Superior temporal gyrus (tissue), 1 donor: ENCODE measurements around the gene SERINC3.
"Not testable (repeated sequence)": the region's sequence is repeated elsewhere in the genome, so short reads cannot be mapped to it uniquely, and the experiment has no call there.

Experiments used
- DNase-seq: peaks from one replicate; pipeline ENCODE4 v3.0.0-alpha.2; 2016; ENCODE audit errors: extremely low spot score

SERINC3 gene

DNA sequence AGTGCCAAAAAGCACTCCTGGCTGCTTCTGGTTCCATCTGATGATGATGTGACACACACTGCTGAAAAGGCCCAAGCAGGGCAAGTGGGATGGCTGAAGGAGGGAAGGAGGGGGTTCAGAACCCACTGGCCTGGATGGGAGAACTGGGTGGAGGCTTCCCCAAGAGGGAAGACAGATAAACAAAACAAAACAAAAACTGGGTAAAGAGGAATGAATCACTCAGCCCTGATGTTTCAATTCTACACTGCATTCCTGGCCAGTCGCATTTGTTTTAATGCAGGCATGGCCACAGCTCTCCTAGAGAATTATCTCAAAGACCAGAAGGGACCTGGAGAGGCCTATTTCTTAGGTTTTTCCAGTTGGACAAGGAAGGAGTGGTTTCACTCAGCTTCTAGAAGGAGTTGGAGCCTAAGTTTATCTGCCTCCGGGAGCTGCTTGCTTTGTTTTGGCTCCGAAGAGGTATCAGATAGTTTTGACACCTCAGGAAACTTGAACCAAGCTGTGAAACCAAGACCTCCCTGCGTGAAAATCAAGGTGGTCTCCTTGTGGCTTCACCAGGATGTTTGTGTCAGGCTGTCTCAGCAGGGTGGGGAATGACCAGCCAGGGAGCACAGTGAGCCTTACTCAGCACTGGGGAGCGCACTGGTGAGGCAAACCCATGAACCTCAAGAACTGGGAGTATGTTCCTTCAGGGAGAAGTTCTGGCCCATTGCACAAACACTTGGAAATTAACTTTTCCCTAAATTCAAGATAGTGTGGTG lies 30.1 kb downstream of the SERINC3 start:
- no peak for DNase-seq

DNA sequence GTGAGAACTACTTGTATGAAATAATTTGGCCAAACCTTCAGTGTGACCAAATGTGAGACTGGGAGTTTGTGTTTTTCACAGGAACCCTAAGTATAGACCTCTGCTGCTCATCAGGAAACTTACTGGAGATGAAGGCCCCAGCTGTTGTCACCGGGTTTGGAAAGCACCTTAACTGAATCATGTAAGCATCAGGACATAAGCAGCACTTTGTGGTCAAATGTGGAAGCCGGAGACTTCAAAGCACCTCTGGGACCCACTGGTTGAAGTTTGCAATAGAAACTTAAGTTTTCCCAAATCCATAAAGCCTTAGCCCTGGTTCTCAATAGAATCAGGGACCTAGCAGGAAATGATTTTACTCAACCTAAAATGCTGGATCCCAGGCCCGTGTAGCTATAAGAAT lies 31.9 kb downstream of the SERINC3 start:
- no peak for DNase-seq

DNA sequence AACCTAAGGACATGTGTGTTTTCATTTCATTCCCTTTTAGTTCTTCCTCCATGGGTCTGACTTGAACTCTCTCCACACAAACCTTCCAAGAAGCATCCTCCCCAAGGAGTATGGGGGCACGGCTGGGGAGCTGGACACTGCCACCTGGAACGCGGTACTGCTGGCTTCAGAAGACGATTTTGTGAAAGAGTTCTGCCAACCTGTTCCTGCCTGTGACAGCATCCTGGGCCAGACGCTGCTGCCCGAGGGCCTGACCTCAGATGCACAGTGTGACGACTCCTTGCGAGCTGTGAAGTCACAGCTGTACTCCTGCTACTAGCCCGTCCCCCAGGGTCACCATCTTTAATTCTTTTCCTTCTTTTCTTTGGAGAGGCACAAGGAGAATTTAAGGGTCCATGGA lies 32.6 kb downstream of the SERINC3 start:
- no peak for DNase-seq

DNA sequence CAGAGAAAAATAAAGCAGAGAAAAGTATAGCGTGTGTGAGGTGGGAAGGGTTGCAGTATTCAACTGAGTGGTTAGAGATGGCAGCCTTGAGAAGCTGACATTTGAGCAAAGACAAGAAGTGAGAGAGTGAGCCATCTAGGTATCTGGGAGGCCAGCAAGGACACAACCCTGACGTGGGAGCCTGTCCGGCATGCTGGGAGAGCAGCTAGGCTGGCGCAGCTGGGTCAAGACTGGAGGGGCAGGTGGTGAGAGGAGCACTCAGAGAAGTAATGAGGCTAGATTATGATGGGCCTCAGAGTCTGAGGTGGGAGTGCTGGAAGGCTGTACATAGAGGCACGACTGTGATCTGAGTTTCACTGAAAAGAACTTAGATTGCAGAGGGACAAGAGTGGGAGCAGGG lies 33.3 kb downstream of the SERINC3 start:
- no peak for DNase-seq

DNA sequence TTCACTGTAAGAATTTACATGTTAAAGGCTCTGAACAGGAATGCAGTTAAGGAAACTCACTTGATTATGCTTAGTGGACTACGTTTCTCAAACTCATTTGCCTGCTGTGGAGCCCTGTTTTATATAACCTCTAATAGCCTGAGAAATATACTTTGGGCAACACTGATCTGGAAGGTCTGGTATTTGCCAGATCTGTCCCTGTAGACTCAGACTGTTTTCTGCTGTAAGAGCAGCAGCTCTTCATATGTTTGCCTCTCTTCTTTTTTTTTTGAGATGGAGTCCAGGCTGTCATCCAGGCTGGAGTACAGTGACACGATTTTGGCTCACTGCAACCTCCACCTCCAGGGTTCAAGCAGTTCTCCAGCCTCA lies 36.1 kb downstream of the SERINC3 start:
- DNase-seq: no peak

DNA sequence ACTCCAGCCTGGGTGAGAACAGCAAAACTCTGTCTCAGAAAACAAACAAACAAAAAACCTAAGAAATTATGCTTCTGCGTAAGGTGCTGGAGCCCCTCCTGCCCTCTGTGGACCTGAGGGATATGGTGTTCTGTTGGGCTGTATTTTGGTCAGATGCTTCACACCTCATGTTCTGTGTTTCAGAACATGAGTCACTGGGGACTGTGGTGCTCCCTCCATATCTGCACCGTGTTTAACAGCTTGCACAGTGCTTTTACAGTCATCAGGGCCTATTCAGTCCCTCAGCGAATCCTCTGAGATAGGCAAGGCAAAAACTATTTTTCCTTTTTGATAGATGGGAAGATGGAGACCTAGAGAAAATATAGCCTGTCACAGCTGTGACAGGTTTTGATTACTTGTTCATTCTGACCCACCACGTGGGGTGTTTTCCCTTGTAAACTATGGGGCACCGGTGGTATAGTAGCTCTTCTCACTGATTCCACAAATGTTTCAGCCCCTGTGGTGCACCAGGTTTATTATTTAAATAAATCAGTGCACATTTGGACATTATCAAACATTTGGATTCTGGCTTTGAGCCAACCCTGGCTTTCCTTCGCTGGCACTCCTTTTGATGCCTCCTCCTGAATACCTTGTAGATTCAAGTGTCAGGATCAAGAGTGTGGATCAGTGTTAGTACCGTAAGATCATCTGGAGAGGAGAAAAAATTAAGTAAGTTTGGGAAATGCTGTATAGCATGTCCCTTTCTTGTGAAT lies 36.6 kb downstream of the SERINC3 start:
- no peak for DNase-seq

DNA sequence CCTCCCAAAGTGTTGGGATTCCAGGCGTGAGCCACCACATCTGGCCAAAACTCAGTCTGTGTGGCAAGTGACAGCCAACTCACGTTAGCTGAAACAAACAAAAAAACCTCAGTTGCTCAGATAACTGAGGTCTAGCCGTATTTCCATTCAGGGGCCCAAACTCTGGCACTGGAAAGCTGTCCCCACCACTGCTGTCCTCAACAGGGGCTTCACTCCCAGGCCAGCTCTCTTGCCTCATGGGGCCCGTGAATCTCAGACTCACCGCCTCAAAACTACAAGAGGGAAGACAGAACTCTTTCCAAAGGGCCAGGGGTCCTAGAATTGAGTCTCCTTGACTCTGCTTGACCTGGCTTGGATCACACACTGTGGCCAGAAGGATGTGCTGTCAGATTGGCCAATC lies 38.8 kb downstream of the SERINC3 start:
- DNase-seq: no peak

DNA sequence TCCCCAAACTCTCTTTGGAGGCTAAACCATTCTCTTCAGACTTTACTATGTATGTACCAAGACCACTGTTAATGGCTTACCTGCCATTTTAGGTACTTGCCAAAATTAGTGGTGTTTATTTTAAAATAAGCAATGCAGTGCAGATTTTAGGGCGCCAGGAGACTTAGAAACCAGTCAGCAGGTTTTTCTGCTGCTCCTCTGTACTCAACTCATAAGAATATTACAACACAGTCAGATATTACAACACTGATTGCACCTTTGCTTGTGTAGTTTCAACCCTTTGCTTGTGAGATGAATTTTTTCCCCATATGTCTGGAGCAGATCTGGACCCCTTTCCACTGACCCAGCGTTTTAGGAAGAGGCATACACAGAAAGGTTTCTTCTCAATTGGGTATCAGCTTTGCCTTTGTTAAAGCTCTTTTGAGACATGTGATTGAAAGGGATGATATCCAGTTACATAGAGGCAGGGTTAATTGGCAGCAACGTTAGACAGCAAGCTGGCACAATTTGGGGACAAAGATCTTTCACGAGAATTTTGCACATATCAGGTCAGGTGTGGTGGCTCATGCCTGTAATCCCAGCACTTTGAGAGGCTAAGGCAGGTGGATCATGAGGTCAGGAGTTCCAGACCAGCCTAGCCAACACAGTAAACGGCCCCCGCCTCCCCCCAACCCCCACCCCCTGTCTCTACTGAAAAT lies 40.0 kb downstream of the SERINC3 start:
- no peak for DNase-seq

DNA sequence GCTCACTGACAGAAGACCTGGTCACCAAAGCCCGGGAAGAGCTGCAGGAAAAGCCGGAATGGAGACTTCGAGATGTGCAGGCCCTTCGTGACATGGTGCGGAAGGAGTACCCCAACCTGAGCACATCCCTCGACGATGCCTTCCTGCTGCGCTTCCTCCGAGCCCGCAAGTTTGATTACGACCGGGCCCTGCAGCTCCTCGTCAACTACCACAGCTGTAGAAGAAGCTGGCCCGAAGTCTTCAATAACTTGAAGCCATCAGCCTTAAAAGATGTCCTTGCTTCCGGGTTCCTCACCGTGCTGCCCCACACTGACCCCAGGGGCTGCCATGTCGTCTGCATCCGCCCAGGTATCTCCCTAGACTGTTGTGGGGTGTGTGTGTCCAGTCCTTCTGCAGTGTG lies 41.8 kb downstream of the SERINC3 start:
- DNase-seq: no peak

DNA sequence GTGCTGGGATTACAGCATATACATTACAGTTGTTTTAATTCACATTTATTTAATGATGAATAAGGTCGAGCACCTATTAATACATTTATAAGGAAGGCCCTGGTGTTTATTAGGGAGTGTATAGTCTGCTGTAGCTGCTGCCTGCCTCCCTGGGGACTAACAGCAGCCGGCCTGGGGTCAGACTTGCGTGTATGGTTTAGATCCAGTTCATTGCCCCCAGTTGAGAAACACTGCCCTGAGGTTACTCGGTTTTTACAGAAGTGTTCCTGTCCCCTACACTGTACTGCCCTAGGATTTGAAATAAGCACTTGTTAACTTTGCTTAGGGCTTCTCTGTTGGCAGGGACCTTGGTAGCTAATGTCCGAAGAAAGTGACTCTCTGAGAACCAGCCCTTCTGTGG lies 42.2 kb downstream of the SERINC3 start:
- DNase-seq: no peak

DNA sequence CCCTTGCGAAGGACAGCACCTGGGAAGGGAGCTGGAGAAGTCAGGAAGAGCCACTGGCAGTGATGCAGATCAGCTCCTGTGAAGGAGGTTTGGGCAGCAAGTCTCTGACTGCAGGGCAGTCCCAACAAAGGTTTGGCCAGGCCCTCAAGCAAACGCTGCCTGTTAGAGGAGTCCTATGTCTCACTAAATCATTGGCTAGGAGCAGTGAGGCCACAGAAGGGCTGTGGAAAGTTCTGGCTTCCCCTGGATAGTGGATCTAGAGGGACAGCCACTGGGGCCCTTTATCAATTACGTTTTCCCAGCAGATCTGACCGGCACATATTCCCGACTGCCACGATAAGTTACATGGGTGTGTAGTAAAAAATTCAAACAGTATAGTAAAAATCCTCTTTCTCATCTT lies 43.7 kb downstream of the SERINC3 start:
- no peak for DNase-seq

DNA sequence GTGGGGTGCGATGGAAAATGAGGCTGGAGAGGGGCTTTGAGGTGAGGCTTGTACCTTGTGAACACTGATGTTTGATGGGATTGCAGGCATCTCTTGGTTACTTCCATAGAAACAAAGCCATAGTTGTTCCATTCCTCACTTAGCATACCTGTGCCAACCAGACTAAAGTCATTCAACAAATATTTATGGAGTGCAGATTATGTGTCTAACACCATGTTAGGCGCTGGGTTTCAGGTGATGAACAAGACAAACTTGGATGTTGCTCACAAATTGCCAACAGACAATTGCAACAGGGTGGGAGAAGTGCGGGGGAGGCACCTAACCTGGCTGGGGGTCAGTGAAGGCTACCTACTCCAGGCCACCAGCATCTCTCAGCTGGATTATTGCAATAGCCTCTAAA lies 44.7 kb downstream of the SERINC3 start:
- DNase-seq: no peak

DNA sequence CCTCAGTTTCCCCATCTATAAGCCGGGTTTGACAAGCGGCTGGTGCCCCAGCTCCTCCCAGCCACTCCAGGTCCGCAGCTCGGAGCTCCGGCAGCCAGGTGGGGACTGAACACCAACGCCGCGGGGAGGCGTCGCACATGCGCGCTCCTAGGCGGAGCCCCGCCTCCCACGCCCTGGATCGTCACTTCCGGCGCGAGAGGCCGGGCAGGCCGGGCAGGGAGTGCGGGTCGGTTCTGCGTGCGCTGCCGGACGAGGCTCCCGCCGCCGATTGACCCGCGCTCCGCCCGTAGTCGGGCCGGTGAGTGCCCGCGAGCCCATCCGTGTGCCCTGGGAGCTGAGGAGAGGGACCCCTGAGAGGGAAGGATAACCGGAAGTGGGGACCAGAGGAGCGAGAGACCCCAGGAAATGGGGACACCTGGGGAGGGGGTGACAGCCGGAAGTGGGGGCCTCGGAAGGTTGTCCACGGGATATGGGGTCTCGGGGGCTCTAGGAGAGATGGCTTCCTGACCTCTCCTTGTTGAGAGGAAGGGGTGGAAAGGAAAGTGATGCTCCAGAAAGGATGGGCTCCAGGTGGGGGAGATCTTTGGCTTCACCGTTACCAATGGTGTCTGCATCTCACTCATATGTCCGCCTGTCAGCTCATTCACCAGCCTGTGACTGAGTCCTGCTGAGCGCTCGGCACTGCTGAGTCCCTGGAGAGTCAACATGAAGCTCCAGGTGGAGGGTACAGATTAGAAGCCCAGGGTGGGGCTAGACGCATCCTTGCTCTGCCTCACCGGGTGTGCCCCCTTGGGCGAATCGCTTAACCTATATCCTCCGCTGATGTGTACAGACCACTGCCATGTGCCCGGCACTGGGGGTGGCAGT lies 45.9 kb downstream of the SERINC3 start, which contains the start of gene TTPAL:
TSS of gene TTPAL (plus strand) at position 181 of the 867 bp plus-strand sequence. CDS start 4,126 bp downstream, outside the sequence.
- DNase-seq: peak; percentile 89

DNA sequence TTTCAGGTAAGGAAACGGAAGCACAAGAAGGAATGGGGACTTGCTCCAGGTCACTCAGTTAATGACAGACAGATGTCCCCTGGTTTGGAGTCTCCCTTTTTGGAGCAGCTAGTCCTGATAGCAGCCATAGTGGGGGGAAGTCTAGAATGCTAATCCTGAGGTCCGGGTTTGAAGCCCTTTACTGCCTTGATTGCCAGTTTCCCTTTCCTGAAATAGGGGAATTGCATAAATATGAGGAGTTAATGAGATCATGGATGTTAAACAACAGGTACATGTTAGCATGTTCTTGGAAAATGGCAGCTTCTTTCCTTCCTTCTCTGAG lies 46.5 kb downstream of the SERINC3 start:
- DNase-seq: no peak

DNA sequence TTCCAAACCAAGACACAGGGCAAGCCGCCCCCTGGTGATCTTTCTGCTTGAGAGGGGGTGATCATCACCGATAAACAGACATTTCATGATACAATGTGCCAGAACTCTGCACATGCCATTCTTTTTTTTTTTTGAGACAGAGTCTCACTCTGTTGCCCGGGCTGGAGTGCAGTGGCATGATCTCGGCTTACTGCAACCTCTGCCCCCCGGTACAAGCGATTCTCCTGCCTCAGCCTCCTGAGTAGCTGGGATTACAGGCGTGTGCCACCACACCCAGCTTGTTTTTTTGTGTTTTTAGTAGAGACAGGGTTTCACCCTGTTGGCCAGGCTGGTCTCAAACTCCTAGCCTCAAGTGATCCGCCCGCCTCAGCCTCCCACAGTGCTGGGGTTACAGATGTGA lies 49.6 kb downstream of the SERINC3 start:
- DNase-seq: not testable (repeated sequence)

DNA sequence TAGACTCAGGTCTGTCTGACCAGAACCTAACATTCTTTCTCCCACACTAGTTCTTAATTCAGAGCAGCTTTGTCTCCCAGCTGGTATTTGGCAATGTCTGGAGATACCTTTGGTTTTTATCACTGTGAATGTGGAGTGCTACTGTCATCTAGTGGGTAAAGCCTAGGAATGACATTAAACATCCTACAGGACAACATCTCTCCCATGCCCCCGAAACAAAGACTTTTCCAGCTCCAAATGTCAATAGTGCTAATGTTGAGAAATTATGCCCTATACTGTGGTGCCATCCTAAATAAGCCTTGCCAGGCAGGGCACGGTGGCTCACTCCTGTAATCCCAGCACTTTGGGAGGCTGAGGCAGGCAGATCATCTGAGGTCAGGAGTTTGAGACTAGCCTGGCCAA lies 50.4 kb downstream of the SERINC3 start:
- no peak for DNase-seq

DNA sequence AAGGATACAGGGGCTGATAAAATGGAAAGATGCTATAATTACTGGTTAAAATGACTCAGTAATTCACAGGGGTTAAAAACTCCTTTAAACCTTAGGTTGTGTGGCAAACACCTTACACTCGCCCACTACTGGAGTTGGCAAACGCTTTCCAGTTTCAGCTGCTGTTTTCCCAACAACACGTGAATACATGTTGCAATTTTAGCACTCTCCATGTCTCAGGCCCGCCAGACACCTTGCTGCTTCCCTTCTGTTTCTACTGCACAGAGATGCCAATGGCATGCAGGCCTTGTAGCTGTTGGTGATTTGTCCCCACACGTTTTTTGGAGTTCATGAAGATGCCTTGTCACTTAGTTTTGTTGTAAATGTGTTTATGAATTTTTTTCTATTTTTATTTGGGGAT lies 51.5 kb downstream of the SERINC3 start:
- DNase-seq: no peak

DNA sequence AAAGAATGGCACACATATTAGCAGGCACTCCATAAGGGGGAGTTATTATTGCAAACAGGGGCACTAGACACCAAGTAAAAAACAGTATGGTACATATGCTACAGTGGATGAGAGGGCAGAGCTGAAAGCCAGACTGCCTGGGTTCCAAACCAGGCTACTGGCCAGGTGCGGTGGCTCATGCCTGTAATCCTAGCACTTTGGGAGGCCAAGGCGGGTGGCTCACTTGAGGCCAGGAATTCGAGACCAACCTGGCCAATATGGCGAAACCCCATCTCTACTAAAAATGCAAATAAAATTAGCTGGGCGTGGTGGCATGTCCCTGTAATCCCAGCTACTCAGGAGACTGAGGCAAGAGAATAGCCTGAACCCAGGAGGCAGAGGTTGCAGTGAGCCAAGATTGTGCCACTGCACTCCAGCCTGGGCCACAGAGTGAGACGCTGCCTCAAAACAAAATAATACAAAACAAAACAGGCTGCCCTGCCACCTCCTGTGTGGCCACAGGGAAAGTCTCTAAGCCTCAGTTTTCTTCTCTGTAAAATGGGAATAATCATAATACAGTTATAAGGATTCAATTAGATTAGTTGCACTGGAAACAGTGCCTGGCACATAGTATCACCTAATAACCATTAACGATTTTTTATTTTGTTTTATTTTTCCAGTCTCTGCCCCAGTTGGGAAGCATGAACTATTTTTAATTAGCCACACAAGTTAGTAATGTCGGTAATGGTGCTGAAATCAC lies 53.7 kb downstream of the SERINC3 start:
- DNase-seq: no peak

DNA sequence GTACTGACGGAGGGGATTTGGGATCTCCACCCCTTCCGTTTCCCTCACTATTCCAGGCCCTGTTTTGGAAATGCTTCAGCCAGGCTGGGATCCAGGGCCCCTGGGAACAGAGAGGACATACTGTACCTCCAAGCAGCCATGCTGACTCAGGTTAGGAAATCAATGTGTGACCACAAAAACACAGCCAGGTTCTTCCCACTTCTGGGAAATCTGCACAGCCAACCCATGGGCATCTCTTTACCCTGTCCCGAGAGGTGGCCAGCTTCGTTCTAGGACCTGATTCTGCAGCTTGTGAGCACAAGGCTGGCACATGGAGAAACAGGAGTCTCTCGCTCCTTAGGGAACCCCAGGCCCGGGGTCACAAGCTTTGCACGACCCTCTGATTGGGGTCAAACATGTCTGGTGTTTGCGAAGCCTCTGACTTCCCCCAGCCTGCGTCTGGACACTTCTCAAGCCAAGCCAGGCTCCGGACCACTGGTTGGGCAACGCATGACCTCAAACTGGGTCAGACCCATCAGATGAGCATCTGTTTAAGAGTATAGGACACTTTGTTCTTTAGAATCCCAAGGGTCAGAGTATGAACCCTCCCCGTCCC lies 54.5 kb downstream of the SERINC3 start:
- DNase-seq: no peak

DNA sequence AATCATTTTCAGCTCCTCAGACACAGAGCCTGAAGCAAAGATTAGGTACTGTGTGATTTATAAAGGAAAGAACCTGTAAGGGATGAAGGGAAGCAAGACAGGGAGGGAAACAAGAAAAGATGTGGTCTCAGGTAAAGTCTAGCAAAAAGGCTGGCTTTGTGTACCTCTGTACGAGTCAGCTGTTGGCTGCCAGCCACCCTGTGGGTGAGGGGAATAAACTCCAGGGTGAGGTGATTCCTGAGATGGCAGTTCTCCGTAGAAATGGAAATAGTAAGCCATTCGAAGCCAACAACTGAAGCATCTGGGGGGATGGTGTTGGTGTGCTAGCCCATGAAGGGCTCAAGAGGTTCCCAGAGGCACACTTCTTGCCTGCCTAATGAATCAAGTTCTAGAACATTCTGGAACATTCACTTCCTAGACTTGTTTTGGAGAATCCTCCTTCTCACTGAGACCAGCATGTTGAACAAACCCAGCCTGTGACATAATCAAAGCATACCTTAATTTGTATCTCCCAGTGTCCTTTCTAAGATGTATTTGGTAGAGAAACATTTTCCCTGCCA lies 56.8 kb downstream of the SERINC3 start:
- no peak for DNase-seq

DNA sequence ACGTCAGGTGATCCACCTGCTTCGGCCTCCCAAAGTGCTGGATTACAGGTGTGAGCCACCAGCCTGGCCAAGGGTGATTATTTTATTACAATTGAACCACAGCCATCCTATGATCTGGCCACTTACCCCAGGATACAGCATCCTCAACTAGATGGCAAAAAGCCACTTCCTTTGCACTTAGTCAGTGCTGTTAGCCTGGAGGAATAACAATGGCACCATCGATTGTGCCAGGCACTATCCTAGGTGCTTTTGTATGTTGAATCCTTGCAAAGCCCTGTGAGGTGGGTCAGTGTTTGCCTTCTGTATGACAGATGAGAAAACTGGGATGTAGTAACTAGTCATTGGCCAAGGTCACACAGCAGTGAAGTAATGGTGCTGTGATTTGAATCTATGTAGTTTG lies 57.4 kb downstream of the SERINC3 start:
- DNase-seq: no peak
